Activated naive CD4-positive, alpha-beta T cell (primary cell): ENCODE measurements around the gene MAN2C1.
"Not testable (repeated sequence)": the region's sequence is repeated elsewhere in the genome, so short reads cannot be mapped to it uniquely, and the experiment has no call there.

ENCODE experiments used
- DNase-seq, 4 experiments: peaks; one replicate each; lab custom pipeline; 2025; lab: John Stamatoyannopoulos, UW

MAN2C1 gene

GRCh38 chr15:75346796-75347221 lies 21.6 kb downstream of the MAN2C1 start, which contains the start of gene NEIL1:
NEIL1 (plus strand) TSS chr15:75347039; CDS start chr15:75348906, 1,867 bp downstream.
- no peak for DNase-seq

GRCh38 chr15:75343953-75344352 lies 24.5 kb downstream of the MAN2C1 start:
- not testable (repeated sequence) for DNase-seq

DNA sequence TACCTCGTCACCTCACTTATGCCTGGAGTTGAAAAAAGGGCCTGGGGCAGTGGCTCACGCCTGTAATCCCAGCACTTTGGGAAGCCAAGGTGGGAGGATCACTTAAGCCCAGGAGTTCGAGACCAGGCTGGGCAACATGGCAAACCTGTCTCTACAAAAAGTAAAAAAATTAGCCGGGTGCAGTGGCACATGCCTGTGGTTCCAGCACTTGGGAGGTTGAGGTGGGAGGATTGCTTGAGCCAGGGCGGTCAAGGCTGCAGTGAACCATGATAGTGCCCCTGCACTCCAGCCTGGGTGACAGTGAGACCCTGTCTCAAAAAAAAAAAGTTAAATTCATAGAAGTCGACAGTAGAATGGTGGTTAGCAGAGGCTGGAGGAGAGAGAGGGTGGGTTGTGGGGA lies 26.2 kb downstream of the MAN2C1 start:
- no peak for DNase-seq

DNA sequence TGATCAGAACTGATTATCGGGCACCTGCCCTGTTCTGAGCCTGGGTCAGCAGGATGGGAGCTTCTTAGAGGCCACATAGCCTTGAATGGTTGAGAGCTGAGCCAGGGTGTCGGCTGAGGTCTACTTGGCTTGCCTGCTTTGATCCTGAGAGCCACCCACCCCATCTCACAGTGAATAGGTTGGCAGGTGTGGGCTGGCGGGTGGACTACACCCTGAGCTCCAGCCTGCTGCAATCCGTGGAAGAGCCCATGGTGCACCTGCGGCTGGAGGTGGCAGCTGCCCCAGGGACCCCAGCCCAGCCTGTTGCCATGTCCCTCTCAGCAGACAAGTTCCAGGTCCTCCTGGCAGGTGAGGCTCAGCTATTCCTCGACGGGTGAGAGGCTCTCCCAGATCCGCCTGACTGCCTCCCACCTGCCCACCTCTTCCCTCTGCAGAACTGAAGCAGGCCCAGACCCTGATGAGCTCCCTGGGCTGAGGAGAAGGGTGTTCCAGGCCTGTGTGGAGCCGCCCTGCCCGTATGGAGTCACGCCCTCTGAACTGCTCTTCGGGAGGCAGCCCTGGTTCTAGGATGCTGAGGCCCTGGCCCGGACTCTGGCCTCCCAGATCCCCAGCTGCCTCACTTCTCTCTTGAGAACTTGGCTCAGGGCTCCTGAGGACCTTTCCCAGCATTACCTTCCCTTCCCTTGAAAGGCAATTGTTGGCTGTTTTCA lies 28.7 kb downstream of the MAN2C1 start:
- no peak for DNase-seq

DNA sequence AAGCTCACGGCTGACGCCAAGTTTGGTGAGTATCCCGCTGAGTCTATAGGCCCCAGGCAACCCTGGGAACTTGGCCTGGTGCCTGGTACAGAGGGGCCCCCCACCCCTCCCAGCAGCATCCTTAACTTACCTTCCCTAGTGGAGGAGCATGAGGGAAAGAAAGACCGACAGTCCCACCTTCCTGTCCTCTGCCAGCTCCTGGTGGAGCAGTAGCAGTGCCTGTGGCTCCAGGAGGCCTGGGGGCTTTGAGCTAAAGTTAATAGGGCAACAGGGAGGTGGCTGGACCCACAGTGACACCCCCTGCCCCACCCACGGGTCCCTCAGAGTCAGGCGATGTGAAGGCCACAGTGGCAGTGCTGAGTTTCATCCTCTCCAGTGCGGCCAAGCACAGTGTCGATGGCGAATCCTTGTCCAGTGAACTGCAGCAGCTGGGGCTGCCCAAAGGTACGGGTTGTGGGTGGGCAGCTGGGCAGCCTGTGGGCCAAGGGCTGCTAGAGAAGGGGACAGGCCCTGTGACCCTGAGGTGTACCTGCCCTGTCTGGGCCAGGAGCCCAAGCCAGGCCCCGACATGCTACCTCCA lies 29.7 kb downstream of the MAN2C1 start:
- no peak for DNase-seq

GRCh38 chr15:75335705-75336355 lies 32.6 kb downstream of the MAN2C1 start, which contains the start of gene COMMD4:
COMMD4 (plus strand) TSS chr15:75336063; CDS start chr15:75336090, 27 bp downstream.
- DNase-seq: peak; percentile 29 to 74 (median 56)

- no peak for DNase-seq
These were observed 33.1 kb downstream of the MAN2C1 start for GRCh38 chr15:75335313-75335704.

GRCh38 chr15:75333654-75334419 lies 34.6 kb downstream of the MAN2C1 start:
- not testable (repeated sequence) for DNase-seq

DNA sequence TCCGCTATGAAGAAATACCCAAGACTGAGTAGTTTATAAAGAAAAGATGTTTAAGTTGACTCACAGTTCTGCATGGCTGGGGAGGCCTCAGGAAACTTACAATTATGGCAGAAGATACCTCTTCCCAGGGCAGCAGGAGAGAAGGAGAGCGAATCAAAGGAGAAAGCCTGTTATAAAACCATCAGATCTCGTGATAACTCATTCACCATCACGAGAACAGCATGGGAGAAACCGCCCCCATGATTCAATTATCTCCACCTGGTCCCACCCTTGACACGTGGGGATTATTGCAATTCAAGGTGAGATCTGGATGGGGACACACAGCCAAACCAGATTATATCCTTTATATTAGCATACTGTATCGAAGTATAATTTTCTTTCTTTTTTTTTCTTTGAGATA lies 36.3 kb downstream of the MAN2C1 start:
- not testable (repeated sequence) for DNase-seq

GRCh38 chr15:75329571-75329970 lies 38.8 kb downstream of the MAN2C1 start:
- DNase-seq: no peak

DNA sequence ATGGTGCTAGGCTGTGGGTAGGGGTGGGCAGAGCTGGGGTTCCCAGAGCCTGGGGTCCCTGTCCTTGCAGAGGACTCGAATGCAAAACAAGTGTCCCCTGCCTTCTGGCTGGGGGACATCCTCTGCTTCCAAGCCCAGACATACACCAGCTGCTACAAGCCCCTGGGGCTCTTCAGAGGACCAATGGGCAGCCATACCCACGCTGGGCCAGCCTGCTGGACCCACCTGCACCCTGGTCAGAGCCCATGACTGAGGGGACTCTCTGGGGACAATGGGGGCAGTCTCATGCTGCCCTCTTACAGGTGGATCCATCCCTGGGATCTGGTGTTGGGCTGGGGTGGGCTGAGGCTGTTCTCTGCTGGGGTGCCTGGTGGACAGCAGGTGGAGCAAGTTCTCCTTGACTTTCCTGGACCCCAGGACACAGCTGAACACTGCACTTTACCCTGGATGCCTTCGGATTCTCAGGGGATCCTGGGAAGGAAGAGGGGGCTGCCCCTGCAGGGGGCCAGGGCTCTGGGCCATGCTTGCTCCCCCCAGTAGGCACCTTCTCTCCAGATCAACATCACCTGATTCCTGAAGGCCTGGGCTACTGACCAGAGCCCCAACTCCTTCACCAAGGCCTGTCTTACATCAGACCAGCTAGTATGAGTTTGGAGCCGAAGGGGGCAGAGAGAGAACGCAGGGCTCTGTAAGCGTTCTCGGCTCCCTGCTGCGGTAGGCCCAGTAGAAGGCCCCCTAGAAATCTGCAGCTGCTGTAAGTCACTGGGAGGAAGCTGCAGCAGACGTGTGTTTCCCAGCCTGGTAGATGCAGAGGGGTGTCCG lies 39.7 kb downstream of the MAN2C1 start:
- no peak for DNase-seq

DNA sequence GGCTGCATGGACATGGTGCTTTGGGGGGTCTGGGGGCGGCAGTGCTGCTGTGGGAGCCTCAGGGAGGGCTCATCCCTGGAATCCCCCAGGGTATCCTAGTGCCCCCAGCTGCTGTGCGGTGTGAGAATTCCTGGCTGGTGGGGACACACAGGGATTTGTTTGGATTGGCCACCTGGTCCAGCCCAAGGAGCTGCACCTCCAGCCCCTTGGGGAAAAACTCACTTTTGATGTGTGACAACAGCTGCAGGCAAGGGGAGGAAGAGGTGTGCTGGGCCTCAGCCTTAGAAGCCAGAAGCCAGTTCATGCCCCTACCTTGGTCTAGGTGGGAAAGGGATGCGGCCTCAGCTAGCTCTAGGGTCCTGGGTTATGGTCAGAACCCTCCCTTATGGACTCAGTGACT lies 40.9 kb downstream of the MAN2C1 start:
- DNase-seq: no peak

DNA sequence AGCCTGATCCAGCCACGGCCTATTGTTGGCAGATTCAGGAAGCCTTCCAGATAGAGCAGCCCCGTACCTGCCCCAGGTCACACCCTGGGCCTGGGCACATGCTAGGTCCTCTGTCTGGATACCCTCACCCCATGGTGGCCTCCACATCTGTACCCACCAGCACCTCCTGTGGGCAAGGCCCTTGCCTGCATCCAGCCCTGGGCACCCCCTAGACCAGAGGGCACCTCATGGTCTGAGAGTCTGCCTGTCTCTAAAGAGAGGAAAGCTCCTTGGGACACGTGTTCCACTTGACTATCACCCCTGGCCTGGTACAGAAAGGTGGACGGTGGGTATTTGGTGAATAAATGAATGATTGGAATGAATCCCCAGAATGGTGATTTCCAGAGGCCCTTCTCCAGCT lies 41.4 kb downstream of the MAN2C1 start:
- DNase-seq: no peak

DNA sequence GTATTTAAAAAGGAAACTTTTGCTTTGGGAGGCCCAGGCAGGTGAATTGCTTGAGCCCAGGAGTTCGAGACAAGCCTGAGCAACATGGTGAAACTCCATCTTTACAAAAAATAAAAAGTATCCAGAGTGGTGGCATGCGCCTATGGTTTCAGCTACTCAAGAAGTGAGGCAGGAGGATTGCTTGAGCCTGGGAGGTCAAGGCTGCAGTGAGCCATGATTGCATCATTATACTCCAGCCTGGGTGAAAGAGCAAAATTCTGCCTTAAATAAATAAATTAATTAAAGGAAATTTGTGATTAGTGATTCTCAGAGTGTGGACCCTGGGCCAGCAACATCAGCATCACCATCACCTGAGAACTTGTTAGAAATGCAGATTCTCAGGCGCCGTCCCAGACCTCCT lies 42.5 kb downstream of the MAN2C1 start:
- DNase-seq: no peak

DNA sequence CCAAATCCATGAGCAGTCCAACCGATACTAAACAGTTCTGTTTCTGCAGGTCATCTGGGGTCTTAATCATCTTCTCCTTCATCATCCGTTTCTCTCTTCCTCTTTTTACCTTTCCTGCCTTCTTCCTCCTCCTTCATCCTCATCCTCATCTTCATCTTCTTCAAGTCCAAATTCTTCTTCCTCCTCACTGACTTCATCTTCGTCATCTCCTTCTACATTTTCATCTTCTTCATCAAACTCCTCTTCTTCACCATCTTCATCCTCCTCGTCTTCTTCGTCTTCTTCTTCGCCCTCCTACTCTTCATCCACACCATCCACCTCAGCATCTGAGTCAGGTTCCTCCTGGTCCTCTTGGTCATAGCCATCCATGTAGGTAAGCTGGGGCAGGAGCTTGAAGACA lies 46.7 kb downstream of the MAN2C1 start:
- DNase-seq: no peak

GRCh38 chr15:75319231-75319897 lies 49.0 kb downstream of the MAN2C1 start:
- DNase-seq: not testable (repeated sequence)

GRCh38 chr15:75314552-75315290 lies 53.7 kb downstream of the MAN2C1 start:
- no peak for DNase-seq

DNA sequence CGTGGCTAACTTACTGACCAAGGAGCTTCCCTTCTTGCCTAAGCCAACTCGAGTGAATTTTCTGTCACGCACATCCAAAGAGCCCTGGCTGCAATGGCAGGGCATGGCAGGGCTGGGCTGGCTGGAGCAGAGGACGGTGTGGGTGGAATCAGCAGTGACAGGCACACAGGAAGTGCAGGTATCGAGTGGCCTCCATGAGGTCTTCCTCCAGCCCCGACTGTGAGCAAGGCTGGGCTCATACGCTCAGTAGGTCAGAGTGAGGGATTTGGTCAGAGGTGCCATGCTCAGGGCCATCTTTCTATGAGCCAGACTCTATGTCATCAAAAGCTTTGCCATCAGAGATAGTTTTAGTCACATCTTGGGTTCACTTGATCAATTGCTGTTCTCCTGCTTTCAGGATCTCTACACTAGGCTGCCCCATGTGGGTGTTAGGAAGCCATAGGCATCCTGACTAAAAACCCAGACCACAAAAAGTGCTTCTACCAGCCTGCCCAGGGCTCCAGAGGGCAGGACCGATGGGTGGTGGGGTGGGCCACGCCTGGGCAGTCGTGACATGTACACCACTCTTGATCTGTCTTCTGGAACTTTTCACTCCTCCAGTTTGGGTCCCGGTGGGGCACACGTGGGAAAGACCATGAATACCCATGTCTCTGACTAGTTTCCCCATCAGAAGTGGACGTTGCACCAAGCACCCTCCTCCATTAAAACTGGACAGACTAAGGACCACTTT lies 55.1 kb downstream of the MAN2C1 start:
- no peak for DNase-seq

DNA sequence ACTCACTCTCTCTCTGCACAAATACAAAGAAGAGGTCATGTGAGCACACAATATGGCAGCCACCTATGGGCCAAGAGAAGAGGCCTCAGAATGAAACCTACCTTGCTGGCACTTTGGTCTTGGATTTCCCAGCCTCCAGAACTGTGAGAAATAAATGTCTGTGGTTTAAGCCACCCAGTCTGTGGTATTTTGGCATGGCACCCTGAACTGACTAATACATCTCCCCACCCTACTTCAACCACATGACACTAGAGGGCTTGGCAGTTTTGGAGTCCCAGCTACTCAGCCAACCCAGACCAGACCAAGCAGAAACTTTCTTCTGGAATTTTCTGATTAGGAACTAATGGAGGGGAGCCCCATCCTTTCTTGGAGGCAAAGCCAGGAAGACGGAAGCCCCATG lies 55.9 kb downstream of the MAN2C1 start:
- not testable (repeated sequence) for DNase-seq
